GM19452 (cell line): ENCODE results near the gene CHCHD4.

Experiments
- ATAC-seq: cut with Tn5 transposase; IDR thresholded peaks from one replicate; pipeline ENCODE4 v1.9.1; 2021; ENCODE audit not compliant: unreplicated experiment

CHCHD4 gene

DNA sequence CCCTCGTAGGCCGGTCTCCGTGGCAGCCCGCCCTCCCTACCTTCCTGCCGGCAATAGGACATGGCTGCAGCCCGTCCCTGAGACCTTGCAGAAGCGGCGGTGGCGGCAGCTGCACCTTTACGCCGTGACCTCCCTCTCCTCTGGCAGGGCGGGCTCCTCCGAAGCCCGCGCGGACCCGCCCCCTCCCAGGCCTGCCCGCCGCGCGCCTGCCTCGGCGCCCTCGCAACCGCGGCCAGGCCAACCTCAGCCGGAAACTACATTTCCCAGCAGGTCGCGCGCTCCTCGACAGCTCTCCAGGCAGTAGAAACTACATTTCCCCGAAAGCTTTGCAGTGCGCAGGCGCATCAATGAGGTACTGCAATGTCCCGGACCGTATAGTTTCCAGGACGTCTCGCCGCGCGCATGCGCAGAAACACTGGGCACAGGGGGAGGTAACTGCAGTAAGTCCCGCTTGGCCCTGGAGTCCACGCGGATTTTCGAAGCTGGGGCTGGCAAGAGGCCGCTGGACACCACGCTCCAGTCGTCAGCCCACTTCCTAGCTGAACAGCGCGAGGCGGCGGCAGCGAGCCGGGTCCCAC is at the start of gene CHCHD4, which contains the start of gene TMEM43:
Gene CHCHD4, minus strand, starts transcription at position 256 of the 578 bp plus-strand sequence. Its CDS starts 194 bp downstream, at position 62.
Gene TMEM43, plus strand, starts transcription at position 438 of the 578 bp plus-strand sequence. CDS start 142 bp downstream, outside the sequence.
- peak; percentile 93 for ATAC-seq

DNA sequence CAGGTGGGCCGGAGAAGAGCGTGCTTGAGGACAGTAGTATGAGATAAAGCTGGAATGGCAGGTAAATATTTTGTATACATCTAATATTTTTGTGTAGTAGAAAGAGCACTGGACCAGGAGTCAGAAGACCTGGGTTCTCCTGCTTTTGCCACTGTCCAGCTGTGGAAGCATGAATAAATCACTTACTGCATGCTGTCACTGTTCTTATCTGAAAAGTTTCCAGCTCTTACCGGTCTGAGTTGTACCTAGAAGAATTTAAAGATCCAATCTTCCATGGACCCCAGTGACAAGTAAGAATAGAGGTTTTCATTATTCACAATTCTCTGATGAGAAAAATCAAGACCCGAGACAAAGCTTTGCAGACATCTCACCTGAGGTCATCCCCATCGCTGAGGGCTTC is 47.8 kb upstream of the CHCHD4 start:
- no peak for ATAC-seq

DNA sequence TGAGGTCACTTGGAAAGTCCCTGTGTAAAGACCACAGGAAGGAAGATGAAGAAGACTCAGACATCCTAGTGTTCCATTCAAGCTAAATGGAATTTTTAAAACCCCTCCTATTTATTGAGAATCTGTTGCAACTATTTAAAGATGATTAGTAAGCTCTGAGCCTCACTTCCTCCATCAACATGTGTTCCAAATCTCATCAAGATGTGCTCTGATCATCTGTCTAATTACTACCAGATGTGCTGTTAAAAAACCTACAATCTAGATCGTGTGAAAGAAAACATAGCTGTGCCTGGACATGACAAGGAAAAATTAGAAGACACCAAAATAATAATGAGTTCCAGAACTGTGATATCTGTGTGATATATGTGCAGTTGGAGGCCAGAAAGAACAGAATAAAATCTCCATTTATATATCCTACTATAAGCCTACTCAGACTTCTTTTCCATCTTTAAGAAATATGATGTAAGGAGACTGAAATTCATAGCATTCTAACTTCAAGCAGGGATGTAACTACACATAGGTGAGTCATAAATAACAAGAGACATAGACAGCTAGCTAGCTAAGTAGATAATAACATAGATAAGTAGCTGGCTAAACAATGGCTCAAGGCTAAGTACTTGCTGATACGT is 46.0 kb upstream of the CHCHD4 start:
- no peak for ATAC-seq

DNA sequence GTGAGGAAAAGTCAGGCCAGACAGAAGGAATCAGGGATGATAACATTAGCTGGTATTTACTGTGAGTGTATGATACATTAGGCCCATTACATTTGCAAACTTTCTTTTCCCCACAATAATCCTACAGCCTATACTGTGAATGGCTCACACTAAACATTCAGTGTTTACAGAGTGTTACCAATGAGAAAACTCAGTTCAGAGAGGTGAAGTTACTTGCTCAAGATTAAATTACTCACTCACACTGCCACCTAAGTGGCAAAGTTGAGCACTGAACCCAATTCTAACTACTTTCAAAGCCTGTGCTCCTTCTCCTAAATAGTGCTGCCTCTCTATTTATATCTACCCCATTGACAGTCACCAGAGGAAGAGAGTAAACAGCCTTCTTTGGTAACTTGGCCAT is 45.2 kb upstream of the CHCHD4 start:
- ATAC-seq: no peak

DNA sequence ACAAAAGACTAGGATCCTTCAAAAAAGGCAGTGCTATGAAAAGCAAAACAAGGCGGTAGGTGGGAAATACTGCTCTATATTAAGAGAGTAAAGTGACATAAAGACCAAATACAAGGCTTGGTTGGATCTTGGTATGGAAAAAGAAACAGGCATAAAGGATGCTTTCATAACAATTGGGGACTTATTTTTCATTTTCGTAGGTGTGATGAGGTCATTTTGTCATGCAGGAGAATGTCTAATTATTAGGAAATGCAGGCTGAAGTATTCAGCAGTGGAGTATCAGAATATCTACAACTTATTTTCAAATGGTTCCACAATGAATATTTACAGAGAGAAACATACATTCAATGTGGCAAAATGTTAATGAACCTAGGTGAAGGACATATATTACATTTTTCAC is 44.8 kb upstream of the CHCHD4 start:
- ATAC-seq: no peak

DNA sequence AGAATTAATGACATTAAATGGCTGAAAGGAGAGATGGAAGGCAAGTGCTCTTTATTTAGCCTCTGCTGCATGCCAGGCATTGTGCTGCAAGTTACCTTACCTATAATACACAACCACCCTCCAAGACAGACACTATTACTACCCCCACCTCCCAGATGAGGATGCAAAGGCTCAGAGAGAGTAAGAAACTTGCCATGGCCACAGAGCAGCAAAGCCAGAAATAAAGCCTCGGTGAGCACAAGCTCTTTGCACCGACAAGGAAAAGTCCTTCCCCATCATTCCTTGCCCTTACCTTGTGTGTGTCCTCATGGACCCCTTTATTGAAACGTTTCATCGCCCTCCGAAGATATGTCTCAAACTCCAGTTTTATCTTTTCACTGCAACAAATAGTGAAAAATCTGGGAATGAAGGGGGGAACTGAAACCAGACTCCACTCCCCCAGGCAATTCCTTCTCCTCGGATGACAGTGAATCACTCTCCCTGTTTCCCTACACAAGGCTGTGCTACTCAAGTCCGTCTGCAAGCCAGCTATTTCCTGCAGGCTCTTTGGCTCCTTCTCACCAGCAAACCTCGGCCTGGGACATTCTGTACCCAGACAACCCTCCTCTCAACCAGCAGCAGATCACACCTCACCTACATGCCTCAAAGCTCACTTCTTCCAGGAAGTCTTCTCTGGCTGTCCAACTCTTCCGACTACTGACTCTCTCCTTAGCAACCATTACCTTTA is 42.4 kb upstream of the CHCHD4 start:
- ATAC-seq: no peak

DNA sequence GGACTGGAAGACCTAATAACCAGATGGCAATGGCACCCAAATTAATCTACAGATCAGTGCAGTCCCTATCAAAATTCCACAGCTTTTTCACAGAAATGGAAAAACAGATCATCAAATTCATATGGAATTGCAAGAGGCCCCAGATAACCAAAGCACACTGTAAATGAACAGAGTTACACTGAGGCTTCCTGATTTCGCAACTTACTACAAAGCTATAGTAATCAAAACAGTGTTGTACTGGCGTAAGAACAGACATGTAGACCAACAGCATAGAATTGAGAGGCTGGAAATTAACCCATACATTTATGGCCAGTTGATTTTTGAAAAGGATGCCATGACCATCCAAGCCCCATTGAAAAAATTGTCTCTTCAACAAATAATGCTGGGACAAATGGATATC is 37.5 kb upstream of the CHCHD4 start:
- no peak for ATAC-seq

DNA sequence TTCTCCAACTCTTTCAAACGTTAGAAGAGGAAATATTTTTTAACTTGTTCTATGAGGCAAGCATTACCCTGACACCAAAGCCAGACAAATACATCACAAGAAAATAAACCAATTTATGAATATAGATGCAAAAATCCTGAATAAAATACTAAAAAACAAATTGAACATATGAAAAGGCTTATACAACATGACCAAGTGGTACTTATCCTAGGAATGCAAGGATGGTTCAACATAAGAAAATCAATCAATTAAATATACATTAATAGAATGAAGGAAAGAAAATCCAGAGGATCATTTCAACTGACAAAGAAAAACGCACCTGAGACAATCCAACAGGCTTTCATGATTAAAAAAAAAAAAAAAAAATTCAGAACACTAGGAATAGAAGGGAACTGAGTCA is 36.6 kb upstream of the CHCHD4 start:
- no peak for ATAC-seq

DNA sequence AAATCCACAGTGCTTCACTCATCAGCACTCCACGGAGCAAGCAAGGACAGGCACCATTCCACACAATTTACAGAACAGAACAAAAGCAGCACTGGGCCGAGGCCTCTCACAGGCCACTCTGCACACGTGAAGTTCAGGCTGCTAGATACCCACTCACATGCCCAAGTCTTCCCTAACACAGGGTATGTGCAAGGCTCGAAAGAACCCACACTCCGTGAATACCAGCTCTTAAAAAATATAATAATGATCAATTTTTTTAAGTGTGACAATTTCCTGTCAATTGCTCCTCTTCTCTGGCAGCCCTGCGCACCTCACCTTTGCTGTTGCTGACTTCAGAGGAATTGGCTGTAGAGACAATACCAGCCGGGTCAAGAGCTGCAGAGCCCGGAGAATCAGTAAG is 34.8 kb upstream of the CHCHD4 start:
- no peak for ATAC-seq

DNA sequence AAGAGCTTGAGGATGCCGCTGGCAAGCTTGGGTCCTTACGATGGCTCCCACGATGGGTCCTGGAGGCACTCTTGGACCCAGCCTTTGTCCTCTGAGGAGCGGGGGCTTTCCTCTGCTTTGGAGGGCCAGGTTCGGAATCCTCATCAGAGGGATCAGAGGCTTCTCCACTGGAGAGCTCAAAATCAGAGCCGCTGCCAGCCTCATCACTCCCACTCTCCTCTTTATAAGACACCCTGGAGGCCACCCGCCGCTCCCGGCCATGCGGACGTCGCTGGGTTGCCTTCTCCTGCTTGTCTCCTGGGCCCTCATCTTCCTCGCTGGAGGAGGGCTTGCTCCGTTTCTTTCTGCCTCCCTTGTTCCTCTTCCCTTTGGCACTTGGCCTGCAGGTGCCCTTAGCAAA is 33.7 kb upstream of the CHCHD4 start:
- ATAC-seq: no peak

DNA sequence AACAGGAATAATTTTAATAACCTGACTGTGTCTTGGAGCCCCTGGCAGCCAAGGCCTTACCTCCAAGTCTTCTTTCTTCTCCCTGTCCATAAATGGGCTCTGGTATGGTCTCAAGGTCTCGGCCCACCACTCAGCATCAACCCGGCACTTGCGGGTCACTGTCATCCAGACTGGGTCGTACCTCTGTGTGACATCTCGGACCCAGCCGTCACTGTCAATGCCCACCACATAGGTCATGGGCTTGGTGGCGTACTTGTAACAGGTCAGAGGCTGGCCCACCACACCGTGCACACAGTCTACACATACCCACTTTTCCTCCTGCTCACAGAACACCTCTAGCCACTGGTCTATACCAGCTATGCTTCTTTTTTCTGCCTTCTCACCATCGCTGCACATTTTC is 33.3 kb upstream of the CHCHD4 start:
- no peak for ATAC-seq

DNA sequence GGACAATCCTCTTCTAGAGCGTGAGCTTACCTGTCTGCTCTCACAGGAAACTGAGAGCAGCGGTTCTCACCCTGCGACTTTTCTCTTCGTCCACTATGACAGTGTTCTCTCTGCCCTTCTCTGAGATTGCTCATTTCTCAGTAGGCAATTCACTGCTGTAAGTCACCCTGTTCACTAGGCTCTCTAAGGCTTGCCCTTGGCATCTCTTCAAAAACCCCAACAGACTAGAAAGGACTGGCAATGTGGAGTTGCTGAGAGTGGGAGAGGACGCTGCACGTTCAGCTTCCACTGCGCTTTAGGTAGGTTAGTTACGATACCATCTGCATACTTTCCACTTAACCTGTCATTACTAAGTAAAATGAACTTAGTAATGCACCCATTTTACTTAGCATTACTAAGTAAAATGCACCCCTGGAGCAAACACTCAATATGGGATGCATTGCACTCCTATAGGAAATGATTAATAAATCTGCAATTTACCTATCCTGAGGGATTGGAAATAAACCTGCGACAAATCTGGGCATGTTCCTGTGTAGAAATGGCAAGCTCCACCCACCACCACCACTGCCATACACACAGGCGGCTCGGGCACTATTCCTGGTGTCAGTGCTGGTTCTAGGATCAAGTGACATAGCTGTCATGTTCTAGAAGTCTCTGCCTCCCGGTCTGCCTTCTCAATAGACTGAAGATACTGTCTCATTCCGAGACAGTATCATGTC is 32.3 kb upstream of the CHCHD4 start:
- ATAC-seq: no peak

DNA sequence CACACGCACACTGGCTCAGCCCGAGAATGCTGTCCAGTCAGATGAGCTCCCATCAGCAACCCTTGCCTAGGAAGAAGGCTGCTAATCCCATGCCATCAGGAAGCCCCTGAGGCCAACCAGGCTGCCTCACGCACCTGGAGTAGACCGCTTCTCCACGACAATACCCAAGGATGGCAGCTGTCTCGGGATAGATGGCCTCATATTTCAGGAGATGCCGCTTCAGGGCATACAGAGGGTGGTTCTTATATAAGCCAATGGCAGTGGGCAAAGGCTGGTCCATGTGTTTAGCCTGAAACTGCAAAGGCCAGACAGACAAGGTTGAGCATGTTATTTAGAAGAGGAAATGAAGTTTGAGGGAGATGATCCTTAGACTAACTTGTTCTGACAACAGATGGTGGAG is 31.5 kb upstream of the CHCHD4 start:
- no peak for ATAC-seq

DNA sequence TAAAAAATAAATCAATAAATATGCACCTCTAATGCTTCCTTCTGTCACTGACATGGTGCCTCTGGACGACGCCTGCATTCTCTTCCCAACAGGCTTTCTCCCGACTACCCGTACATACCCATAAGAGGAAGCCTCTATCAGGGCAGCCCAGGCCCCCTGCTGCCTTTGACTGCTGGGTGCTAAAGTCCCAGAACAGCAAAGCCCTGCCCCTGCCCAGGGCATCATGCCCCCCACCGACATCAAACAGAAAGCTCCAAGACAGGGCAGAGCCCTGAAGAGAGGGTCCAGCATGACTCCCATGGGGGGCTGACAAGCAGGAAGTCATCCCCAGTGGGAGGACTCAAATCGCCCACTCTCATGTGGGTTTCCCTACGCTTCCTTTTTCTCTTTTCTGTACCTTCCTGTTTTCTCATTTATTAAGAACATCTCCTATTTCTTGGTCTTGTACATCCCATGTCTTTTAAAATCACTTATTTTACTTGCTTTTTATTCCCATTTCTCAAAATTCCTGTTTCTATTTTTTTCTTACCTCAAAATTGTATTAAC is 30.3 kb upstream of the CHCHD4 start:
- ATAC-seq: no peak

DNA sequence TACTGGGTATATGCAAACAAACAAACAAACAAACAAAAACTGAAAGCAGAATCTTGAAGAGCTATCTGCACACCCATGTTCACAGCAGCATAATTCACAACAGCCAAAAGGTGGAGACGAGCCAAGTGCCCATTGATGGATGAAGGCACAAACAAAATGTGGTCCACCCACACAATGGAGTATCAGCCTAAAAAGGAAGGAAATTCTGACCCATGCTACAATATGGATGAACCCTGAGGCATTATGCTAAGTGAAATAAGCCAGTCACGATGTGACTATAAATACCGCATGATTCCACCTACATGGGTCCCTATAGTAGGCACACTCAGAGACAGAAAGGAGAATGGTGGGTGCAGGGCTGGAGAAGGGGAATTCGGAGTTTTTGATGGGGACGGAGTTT is 29.6 kb upstream of the CHCHD4 start:
- ATAC-seq: no peak

DNA sequence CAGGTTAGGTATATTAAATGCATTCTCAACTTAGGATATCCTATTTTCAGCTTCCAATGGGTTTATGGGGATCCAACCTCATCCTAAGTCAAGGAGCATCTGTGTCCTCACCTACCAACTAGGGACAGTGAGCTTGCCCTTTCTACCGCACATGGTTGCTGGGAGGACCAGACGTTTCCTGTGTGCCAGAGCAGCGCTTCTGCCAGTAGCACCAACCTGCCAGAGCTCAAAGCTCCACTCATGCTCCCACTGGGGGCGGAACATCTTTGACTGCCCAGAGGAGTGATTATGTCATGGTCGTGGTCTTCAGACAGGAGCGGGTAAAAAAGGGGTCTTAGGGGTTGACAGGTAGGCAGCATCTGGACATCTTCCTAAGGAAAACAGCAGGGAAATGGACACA is 29.0 kb upstream of the CHCHD4 start:
- ATAC-seq: no peak

DNA sequence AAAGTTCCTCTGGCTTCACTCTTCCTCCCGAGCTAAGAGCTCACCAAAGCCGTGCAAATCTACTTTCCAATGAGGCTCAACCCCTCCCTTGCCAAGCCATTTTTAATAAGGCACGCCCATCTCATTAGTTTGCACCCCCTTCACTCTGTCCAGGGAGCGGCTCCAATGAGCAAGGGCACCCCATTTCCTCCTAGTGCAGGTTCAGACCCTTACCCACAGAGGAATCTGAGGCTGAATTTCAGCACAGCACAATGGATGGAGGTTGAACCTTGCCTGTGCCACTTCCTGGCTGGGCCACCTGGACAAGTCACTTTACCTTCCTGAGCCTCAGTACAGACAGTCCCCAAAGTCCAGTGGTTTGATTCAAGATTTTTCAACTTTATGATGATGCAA is 28.3 kb upstream of the CHCHD4 start:
- ATAC-seq: no peak

DNA sequence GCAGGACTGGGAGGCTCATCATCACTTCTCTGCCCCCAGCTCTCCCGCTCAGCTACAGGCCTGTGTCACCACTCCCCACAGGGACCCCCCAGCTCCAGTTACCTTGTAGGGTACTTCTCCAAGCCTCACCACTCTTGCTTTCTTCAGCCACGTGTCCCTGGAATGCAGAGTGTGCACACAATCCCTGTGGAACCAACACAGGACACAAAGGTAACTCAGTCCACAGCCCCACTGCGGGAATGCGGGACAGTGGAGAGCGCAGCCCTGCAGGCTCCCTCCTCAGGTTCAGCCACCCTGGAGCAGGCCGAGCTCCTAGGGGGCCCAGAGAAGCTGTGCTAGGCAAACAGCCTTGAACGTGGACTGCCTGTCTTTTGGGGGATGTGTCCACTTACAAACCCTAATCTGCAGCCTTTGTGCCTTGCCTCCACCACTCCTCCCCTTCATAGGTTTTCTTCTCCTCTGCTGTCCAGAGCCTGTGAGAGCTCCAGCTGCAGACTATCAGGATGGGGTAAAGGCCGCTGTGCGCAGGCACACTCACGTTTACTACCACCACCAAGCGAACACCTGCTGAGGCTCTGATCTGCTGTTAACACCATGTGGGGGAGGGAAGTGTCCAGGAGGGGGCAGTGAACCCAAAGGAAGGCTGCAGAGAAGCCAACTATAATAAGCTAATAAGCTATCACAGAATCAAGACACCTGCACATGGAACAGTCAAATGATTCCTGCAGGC is 27.7 kb upstream of the CHCHD4 start:
- no peak for ATAC-seq

DNA sequence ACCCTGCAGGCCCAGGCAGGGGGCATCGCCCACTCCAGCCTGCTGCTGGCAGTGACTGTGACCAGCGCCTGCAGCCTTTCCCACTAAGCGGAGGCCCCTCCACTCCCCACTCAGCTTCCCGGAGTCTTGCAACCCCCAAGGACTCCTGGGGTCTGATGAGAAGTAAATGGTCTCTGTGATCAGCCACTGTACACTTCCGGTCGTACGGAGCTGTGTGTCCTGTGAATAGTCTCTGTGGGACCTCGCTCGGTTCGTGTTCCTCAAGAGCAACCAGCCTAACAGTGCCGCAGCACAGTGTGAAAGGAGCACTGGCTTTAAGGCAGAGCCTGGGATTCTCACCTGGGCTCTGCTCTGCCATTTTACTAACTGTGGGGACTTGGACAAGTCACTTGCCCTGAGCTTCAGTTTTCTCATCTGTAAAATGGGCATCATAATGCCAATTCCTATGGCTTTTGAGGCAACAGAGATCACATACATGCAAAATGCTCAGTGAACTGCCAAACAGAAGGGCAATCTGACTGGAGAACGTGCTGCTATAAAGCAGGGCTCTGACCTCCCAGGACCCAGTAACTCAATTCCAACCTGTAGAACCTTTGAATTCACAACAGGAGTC is 26.9 kb upstream of the CHCHD4 start:
- ATAC-seq: no peak

DNA sequence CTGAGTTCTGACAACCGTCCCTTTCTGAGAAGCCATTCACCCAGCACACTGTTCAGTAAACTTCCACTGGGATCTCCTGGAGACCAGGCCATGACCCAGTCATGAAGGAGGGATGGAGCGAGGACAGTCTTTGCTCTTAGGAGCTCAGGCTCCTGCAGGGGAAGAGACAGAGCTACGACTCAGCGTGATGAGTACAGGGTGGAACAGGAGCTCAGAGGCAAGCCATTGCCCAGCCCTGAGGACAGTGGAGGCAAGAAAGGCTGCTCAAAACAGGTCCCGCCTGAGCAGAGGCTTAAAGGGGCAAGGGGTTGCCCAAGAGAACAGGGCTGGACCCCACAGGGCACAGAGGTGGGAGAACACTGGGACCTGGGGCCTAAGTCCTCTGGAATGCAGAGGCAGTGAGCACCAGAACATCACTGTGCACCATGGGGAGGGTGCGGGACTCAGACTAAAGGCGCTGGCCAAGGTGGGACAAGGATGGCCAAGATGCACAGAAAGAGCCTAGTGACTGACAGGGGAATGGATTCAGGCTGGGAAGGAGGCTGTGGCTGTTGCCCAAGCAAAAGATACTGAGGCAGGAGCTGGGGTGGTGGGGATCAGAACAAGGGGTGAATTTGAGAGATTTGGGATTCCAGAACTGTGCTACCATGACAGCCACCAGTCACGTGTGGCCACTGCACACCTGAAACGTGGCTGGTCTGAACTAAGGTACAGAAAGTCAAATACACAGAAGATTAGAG is 26.0 kb upstream of the CHCHD4 start:
- no peak for ATAC-seq
